ENCODE results near the gene PTPRM.
"Not testable (repeated sequence)": the region's sequence is repeated elsewhere in the genome, so short reads cannot be mapped to it uniquely, and the experiment has no call there.

PTPRM gene

GRCh38 chr18:8439055-8439454 lies 871.9 kb downstream of the PTPRM start:
- no peak overlapping the region for H3K4me3 ChIP-seq (ENCODE audit: low read depth, low read length)
- TF ChIP-seq, protein P1, sequence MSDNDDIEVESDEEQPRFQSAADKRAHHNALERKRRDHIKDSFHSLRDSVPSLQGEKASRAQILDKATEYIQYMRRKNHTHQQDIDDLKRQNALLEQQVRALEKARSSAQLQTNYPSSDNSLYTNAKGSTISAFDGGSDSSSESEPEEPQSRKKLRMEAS (IDR thresholded peaks at IDR 0.05; ENCODE audit: low read depth, low read length) = no peak
- TF ChIP-seq CTCF (IDR thresholded peaks at IDR 0.05; ENCODE audit: low read depth, low read length) = no peak
- TF ChIP-seq MYC (IDR thresholded peaks at IDR 0.05; ENCODE audit: low read depth, low read length) = no peak
- no peak for TF ChIP-seq POLR2A (IDR thresholded peaks at IDR 0.05; ENCODE audit: extremely low read depth, insufficient read length)
- DNase-seq (ENCODE audit: low read depth) = no peak

DNA sequence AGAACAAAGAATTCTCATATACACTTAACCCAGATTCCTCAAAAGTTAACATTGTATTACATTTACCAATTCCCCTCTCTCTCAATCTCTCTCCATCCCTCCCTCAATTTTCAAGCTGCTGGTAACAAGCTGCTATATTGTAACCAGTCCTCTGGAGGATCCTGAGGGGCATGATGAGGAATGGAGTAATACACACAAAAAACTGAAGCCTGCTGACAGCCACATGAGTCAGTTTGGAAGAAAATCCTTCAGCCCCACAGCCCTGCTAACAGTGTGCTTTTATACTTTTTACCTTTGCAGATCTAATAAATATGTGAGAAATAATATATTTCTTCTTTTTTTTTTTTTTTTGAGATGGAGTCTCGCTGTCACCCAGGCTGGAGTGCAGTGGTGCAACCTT lies 876.4 kb downstream of the PTPRM start:
- no peak for TF ChIP-seq MYC (IDR thresholded peaks at IDR 0.05; ENCODE audit: low read depth, low read length)
- DNase-seq (ENCODE audit: low read depth) = no peak
- H3K4me3 ChIP-seq (ENCODE audit: low read depth, low read length) = no peak overlapping the region

- not testable (repeated sequence) for DNase-seq (ENCODE audit: low read depth); H3K4me3 ChIP-seq (ENCODE audit: low read depth, low read length)
Observed at GRCh38 chr18:8446936-8447335, 879.8 kb downstream of the PTPRM start.

GRCh38 chr18:8448130-8448529 lies 881.0 kb downstream of the PTPRM start:
- TF ChIP-seq CTCF (IDR thresholded peaks at IDR 0.05; ENCODE audit: low read depth, low read length) (no peak), MYC (IDR thresholded peaks at IDR 0.05; ENCODE audit: low read depth, low read length) (no peak), POLR2A (IDR thresholded peaks at IDR 0.05; ENCODE audit: extremely low read depth, insufficient read length) (no peak)
- TF ChIP-seq, protein P1 (IDR thresholded peaks at IDR 0.05; ENCODE audit: low read depth, low read length) = no peak
- no peak overlapping the region for H3K4me3 ChIP-seq (ENCODE audit: low read depth, low read length)
- DNase-seq (ENCODE audit: low read depth) = no peak

DNA sequence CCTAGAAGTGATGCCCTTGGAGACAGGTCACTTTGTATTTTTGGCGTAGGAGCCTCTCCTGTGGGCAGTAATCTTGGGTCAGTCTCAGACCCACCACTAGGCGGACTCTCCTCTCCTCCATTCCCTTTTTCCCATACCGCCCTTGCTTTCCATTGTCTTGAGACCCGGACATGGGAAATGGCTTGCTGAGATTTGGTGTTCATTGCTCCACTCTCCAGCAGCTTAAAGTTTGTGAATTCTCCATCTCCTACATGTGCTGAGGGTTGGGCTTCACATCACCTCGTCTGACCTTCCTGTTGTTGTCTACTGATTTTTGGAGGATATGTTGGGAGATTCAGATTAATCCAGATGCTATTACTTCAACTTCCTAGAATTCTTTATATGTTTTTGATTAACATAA lies 882.9 kb downstream of the PTPRM start:
- peak; percentile 3 for DNase-seq (ENCODE audit: low read depth)
- no peak overlapping the region for H3K4me3 ChIP-seq (ENCODE audit: low read depth, low read length)
- TF ChIP-seq POLR2A (IDR thresholded peaks at IDR 0.05; ENCODE audit: extremely low read depth, insufficient read length) = no peak
- TF ChIP-seq, protein P1 (IDR thresholded peaks at IDR 0.05; ENCODE audit: low read depth, low read length) = no peak
- no peak for TF ChIP-seq MYC (IDR thresholded peaks at IDR 0.05; ENCODE audit: low read depth, low read length)
- TF ChIP-seq CTCF (IDR thresholded peaks at IDR 0.05; ENCODE audit: low read depth, low read length) = peak; percentile 41

GRCh38 chr18:8450898-8451665 lies 884.0 kb downstream of the PTPRM start:
- H3K4me3 ChIP-seq (ENCODE audit: low read depth, low read length) = no peak overlapping the region
- TF ChIP-seq CTCF (IDR thresholded peaks at IDR 0.05; ENCODE audit: low read depth, low read length) (no peak), MYC (IDR thresholded peaks at IDR 0.05; ENCODE audit: low read depth, low read length) (no peak), POLR2A (IDR thresholded peaks at IDR 0.05; ENCODE audit: extremely low read depth, insufficient read length) (no peak)
- TF ChIP-seq, protein P1 (IDR thresholded peaks at IDR 0.05; ENCODE audit: low read depth, low read length) = no peak
- no peak for DNase-seq (ENCODE audit: low read depth)

GRCh38 chr18:8453528-8453927 lies 886.4 kb downstream of the PTPRM start:
- DNase-seq (ENCODE audit: low read depth) = no peak
- TF ChIP-seq CTCF (IDR thresholded peaks at IDR 0.05; ENCODE audit: low read depth, low read length) (no peak), MYC (IDR thresholded peaks at IDR 0.05; ENCODE audit: low read depth, low read length) (no peak), POLR2A (IDR thresholded peaks at IDR 0.05; ENCODE audit: extremely low read depth, insufficient read length) (no peak)
- TF ChIP-seq, protein P1 (IDR thresholded peaks at IDR 0.05; ENCODE audit: low read depth, low read length) = no peak

More at GRCh38 chr18:8453528-8453927, 886.4 kb downstream of the PTPRM start:
- no peak overlapping the region for H3K4me3 ChIP-seq (ENCODE audit: low read depth, low read length)
